Measurements from ENCODE around the gene P2RX1. TPM values are rescaled to one million over a fixed set of nuclear protein-coding genes. Genes with fewer than 3 reads are reported as not detected.

The P2RX1 gene
- total and polyA plus RNA-seq, 2 experiments from 2014 or later: 3.2 to 3.6 TPM

- peak overlapping the region; percentile 74 for H3K27ac ChIP-seq
- no peak overlapping the region for H3K4me3 ChIP-seq
- no peaks in the 10 kb centered on the region for H3K9me3 ChIP-seq (ENCODE audit: low read depth)
- no peaks in the 10 kb centered on the region for H3K36me3 ChIP-seq
- DNase-seq (ENCODE audit: low read depth in 1 of 2, low spot score in 1 of 2): no peak
- H3K4me1 ChIP-seq (ENCODE audit: low read depth): peaks cover 22% of the 10 kb centered on the region
- peaks cover 8% of the 10 kb centered on the region for H3K27me3 ChIP-seq
- TF ChIP-seq CTCF (IDR thresholded peaks at IDR 0.05; ENCODE audit: low read depth, low read length): no peak
Measured at GRCh38 chr17:3894188-3894587, 22.1 kb downstream of the P2RX1 start.

GRCh38 chr17:3893720-3894116 is 22.5 kb downstream of the P2RX1 start:
- H3K9me3 ChIP-seq (ENCODE audit: low read depth): no peaks in the 10 kb centered on the region
- no peaks in the 10 kb centered on the region for H3K36me3 ChIP-seq
- peaks cover 22% of the 10 kb centered on the region for H3K4me1 ChIP-seq (ENCODE audit: low read depth)
- DNase-seq (ENCODE audit: low read depth in 1 of 2, low spot score in 1 of 2): no peak
- H3K4me3 ChIP-seq: no peak overlapping the region
- no peak for TF ChIP-seq CTCF (IDR thresholded peaks at IDR 0.05; ENCODE audit: low read depth, low read length)
- H3K27me3 ChIP-seq: peaks cover 8% of the 10 kb centered on the region
- H3K27ac ChIP-seq: peak overlapping the region; percentile 58

- H3K27ac ChIP-seq: peak within 1 kb of the TSS; percentile 58
- no peak for TF ChIP-seq CTCF (IDR thresholded peaks at IDR 0.05; ENCODE audit: low read depth, low read length)
- H3K36me3 ChIP-seq: no peaks in the 10 kb centered on the region
- peak; percentile 87 to 94 for DNase-seq (ENCODE audit: low read depth in 1 of 2, low spot score in 1 of 2)
- H3K4me3 ChIP-seq: peak within 1 kb of the TSS; percentile 88
- peaks cover 22% of the 10 kb centered on the region for H3K4me1 ChIP-seq (ENCODE audit: low read depth)
- peaks cover 8% of the 10 kb centered on the region for H3K27me3 ChIP-seq
- no peaks in the 10 kb centered on the region for H3K9me3 ChIP-seq (ENCODE audit: low read depth)
Measured at GRCh38 chr17:3893003-3893719, 23.1 kb downstream of the P2RX1 start, which contains the start of gene CAMKK1. Gene CAMKK1, minus strand, starts transcription at chr17:3893053. Its CDS starts 7,366 bp downstream, at chr17:3885687.

GRCh38 chr17:3892095-3892998 is 23.9 kb downstream of the P2RX1 start:
- DNase-seq (ENCODE audit: low read depth in 1 of 2, low spot score in 1 of 2): peak; percentile 66 to 67
- no peak for TF ChIP-seq CTCF (IDR thresholded peaks at IDR 0.05; ENCODE audit: low read depth, low read length)
- Histone ChIP-seq H3K27ac (no peak overlapping the region), H3K4me1 (ENCODE audit: low read depth) (peaks cover 22% of the 10 kb centered on the region), H3K36me3 (no peaks in the 10 kb centered on the region), H3K4me3 (peak overlapping the region; percentile 88), H3K27me3 (peaks cover 8% of the 10 kb centered on the region), H3K9me3 (ENCODE audit: low read depth) (no peaks in the 10 kb centered on the region)

- Histone ChIP-seq H3K4me3 (peak overlapping the region; percentile 88), H3K36me3 (no peaks in the 10 kb centered on the region), H3K9me3 (ENCODE audit: low read depth) (no peaks in the 10 kb centered on the region), H3K4me1 (ENCODE audit: low read depth) (peaks cover 22% of the 10 kb centered on the region), H3K27ac (no peak overlapping the region), H3K27me3 (peaks cover 8% of the 10 kb centered on the region)
- no peak for DNase-seq (ENCODE audit: low read depth in 1 of 2, low spot score in 1 of 2)
- no peak for TF ChIP-seq CTCF (IDR thresholded peaks at IDR 0.05; ENCODE audit: low read depth, low read length)
Measured at GRCh38 chr17:3891626-3892094, 24.6 kb downstream of the P2RX1 start.
